ENCODE results near the gene DHDDS. TPM values are rescaled to one million over a fixed set of nuclear protein-coding genes. Genes with fewer than 3 reads are reported as not detected.

DHDDS gene
- total RNA-seq, 1 donor from 2014 or later: 56.2 TPM

DNA sequence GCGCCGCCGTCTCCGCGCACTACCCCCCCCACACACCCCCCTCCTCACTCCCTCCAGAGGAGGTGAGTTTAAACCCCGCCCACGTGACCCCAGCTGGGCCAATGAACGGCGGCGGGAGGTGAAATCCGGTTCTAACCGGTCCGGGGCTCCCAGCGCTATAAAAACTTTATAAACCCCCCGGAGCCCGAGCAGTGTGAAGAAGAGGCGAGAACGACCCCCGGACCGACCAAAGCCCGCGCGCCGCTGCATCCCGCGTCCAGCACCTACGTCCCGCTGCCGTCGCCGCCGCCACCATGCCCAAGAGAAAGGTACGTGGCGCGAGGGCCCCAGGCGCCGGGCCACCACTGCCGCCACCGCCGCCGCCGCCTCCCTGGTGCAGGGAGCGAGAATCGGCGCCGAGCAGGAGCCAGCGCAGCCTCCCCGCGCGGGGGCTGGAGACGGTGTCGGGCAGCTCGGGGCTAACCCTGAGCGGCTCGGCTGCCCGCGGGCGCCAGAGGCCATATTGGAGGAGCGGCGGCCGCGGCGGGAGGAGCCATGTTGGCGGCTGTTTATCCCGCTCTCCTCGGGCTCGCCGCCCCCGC, 40.3 kb downstream of the DHDDS start, which contains the start of gene HMGN2:
Gene HMGN2, plus strand, starts transcription at position 121 of the 581 bp plus-strand sequence. Its CDS starts 173 bp downstream, at position 294.
- DNase-seq (ENCODE audit: low spot score): peak; percentile 86
- H3K4me3 Mint-ChIP-seq (ENCODE audit: low read depth): peak within 1 kb of the TSS; percentile 91
- intact Hi-C loops (cut with micrococcal nuclease): loop anchor here (1.0 to 5.0 kb wide), 5 partner anchors 28 to 225 kb away; partner anchors contain the start of gene ARID1A
- H3K27me3 Mint-ChIP-seq (ENCODE audit: low read depth): no peaks in the 10 kb centered on the region
- H3K9me3 Mint-ChIP-seq: no peaks in the 10 kb centered on the region
- H3K36me3 Mint-ChIP-seq (ENCODE audit: low read depth): peaks cover 66% of the 10 kb centered on the region
- H3K4me1 Mint-ChIP-seq (ENCODE audit: low read depth): peaks cover 47% of the 10 kb centered on the region
- peak within 1 kb of the TSS; percentile 98 for H3K27ac Mint-ChIP-seq

DNA sequence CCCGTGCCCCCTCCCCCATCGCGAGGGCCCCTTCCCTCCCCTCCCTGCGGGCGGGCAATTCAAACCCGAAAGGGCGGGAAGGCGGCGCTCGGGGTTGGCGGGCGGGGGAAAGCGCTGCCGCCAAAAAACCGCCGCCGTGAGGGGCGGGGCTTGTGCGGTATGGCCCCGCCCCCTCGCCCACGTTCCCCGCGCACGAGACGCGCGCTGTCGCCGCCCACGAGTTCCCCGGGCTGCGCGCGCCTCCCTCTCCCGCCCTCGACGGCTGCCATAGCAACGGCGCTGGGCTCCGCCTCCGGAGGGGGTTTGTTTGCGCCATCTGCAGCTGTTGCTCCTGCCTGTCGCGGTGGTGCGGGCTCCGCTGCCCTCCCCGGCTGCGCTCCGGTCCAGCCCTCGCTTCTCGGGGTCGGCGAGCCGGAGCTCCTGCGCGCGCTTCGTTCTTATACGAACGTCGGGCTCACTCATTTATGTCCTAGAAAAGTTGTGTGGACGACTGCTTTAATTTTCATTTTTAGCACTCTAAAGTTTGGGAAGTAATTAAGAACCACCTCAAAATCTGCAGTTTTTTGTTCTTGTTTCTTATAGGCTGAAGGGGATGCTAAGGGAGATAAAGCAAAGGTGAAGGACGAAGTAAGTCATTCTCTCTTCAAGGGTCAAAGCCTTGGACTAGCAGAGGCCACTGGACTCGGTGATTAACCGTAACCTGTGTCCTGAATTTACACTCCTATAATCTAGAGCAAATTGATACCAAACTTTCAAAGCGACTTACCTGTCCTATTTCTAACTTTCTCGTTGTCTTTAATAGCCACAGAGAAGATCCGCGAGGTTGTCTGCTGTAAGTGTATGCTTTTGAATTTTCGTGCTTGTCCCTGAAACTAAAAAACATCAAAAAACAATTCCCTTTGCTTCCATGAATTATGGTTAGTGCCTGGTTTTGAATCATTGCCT, 41.1 kb downstream of the DHDDS start:
- H3K27ac Mint-ChIP-seq: peak overlapping the region; percentile 42
- no peaks in the 10 kb centered on the region for H3K27me3 Mint-ChIP-seq (ENCODE audit: low read depth)
- peak overlapping the region; percentile 90 for H3K4me3 Mint-ChIP-seq (ENCODE audit: low read depth)
- H3K36me3 Mint-ChIP-seq (ENCODE audit: low read depth): peaks cover 64% of the 10 kb centered on the region
- no peaks in the 10 kb centered on the region for H3K9me3 Mint-ChIP-seq
- intact Hi-C loops (cut with micrococcal nuclease): loop anchor here (1.0 to 5.0 kb wide), 6 partner anchors 27 to 224 kb away; partner anchors contain the start of genes ARID1A and DHDDS
- peaks cover 47% of the 10 kb centered on the region for H3K4me1 Mint-ChIP-seq (ENCODE audit: low read depth)
- peak; percentile 92 for DNase-seq (ENCODE audit: low spot score)

DNA sequence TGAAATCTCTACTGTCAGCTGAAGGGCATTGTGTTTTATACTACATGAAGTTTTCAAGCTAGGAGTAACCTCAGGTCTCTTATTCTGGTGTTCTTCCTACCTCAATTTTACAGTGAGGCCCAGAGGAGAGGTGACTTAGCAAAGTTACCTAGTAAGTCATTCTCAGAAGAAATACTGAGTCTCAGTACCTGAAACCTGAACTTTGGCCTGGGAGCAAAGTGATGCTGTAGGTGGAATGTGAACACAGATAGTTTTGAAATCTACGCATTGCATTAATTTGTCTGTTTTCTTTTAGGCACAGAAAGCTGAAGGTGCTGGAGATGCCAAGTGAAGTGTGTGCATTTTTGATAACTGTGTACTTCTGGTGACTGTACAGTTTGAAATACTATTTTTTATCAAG, 42.7 kb downstream of the DHDDS start:
- Mint-ChIP-seq H3K4me1 (ENCODE audit: low read depth) (peaks cover 45% of the 10 kb centered on the region), H3K4me3 (ENCODE audit: low read depth) (peak overlapping the region; percentile 90), H3K9me3 (no peaks in the 10 kb centered on the region), H3K27ac (peak overlapping the region; percentile 17), H3K36me3 (ENCODE audit: low read depth) (peaks cover 60% of the 10 kb centered on the region), H3K27me3 (ENCODE audit: low read depth) (no peaks in the 10 kb centered on the region)
- intact Hi-C loops (cut with micrococcal nuclease): loop anchor here (5.0 kb wide), 2 partner anchors 198 to 222 kb away; partner anchors contain the start of gene ARID1A
- no peak for DNase-seq (ENCODE audit: low spot score)

DNA sequence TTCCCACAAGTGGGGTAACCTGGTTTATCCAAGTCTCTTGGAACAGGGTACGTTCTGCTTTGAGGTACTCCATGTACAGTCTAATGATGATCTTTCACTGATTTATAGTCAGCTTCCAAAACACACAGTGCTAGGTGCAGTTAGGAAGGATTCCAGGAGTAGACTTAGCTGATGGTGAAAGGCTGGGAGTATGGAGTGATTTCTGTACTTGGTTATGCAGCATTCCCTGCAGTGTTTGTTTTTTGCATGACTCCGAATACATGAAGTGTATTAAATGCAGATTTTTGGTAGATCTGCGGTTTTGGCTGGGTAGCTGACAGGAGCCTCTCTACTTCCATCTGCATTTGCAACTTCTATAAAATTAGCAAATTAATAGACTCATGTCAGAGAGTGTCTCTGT, 43.9 kb downstream of the DHDDS start:
- peak overlapping the region; percentile 26 for H3K4me3 Mint-ChIP-seq (ENCODE audit: low read depth)
- H3K27ac Mint-ChIP-seq: peak overlapping the region; percentile 22
- H3K36me3 Mint-ChIP-seq (ENCODE audit: low read depth): peaks cover 56% of the 10 kb centered on the region
- intact Hi-C loops (cut with micrococcal nuclease): no loop called here
- no peaks in the 10 kb centered on the region for H3K27me3 Mint-ChIP-seq (ENCODE audit: low read depth)
- no peaks in the 10 kb centered on the region for H3K9me3 Mint-ChIP-seq
- H3K4me1 Mint-ChIP-seq (ENCODE audit: low read depth): peaks cover 33% of the 10 kb centered on the region
- no peak for DNase-seq (ENCODE audit: low spot score)

DNA sequence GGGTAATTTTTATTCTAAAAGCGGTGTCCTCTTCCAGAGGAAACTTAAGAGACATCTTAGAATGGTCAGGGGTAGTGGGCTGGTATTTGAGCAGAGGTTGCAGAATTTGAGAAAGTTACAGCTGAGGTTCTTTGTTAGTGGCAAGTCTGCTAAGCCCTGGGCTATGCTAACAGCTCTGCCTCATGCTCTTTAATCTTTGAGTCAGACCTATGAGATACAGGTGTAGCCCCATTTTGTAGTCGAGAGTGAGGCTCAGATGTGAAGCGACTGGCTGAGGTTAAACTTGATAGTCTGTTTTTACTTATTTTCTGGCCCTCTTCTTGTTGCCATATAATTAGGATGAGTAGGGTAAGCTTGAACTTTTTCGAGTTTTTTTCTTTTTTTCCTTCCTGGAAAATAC, 44.8 kb downstream of the DHDDS start:
- Mint-ChIP-seq H3K9me3 (no peaks in the 10 kb centered on the region), H3K27ac (no peak overlapping the region), H3K4me3 (ENCODE audit: low read depth) (no peak overlapping the region), H3K36me3 (ENCODE audit: low read depth) (peaks cover 58% of the 10 kb centered on the region), H3K4me1 (ENCODE audit: low read depth) (peaks cover 27% of the 10 kb centered on the region), H3K27me3 (ENCODE audit: low read depth) (no peaks in the 10 kb centered on the region)
- intact Hi-C loops (cut with micrococcal nuclease): no loop called here
- DNase-seq (ENCODE audit: low spot score): no peak

DNA sequence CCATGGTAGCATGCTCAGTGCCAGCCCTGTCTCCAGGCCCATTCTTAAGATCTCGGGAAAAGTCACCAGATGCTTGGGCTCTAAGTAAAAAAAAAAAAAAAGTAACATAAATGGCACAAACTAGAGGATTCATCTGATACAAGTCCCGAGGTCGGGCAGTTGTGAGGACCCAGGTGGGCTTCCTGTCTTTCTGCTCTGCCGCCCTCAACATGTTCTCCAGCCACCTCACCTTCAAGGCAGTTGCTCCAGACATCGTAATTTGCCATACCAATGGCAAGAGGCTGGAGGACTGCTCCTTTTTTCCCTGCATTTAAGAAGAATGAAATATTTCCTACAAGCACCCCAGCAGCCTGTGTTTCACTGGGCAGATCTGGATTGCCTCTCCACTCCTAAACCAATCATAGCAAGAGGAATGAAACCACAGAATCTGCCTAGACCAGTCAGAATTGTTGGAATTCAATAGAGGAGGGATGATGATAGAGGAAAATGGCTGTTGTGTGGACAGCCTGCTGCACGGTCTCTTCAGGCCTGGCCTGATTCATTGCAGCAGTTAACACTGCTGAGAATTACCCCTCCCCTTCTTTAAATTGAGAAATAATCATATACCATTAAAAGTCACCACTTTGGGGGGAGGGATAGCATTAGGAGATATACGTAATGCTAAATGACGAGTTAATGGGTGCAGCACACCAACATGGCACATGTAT, 45.5 kb downstream of the DHDDS start:
- H3K36me3 Mint-ChIP-seq (ENCODE audit: low read depth): peaks cover 61% of the 10 kb centered on the region

DNA sequence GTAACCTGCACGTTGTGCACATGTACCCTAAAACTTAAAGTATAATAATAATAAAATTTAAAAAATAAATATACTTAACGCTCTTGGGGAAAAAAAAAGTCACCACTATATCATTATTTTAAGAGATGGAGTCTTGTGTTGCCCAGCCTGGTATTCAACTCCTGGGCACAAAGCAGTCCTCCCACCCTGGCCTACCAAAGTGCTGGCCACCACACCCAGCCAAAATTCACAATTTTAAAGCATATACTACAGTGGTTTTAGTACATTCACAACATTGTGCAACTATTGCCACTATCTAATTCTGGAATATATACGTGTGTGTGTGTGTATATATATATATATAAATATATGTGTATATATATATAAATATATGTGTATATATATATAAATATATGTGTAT, 46.0 kb downstream of the DHDDS start:
- peaks cover 59% of the 10 kb centered on the region for H3K36me3 Mint-ChIP-seq (ENCODE audit: low read depth)
- intact Hi-C loops (cut with micrococcal nuclease): no loop called here
- H3K4me3 Mint-ChIP-seq (ENCODE audit: low read depth): no peak overlapping the region

More for the DNA sequence above, 45.5 kb downstream of the DHDDS start:
- H3K9me3 Mint-ChIP-seq: no peaks in the 10 kb centered on the region
- H3K4me3 Mint-ChIP-seq (ENCODE audit: low read depth): no peak overlapping the region
- intact Hi-C loops (cut with micrococcal nuclease): no loop called here
- H3K27ac Mint-ChIP-seq: peak overlapping the region; percentile 26
- H3K27me3 Mint-ChIP-seq (ENCODE audit: low read depth): no peaks in the 10 kb centered on the region
- DNase-seq (ENCODE audit: low spot score): no peak
- H3K4me1 Mint-ChIP-seq (ENCODE audit: low read depth): peaks cover 27% of the 10 kb centered on the region

DNA sequence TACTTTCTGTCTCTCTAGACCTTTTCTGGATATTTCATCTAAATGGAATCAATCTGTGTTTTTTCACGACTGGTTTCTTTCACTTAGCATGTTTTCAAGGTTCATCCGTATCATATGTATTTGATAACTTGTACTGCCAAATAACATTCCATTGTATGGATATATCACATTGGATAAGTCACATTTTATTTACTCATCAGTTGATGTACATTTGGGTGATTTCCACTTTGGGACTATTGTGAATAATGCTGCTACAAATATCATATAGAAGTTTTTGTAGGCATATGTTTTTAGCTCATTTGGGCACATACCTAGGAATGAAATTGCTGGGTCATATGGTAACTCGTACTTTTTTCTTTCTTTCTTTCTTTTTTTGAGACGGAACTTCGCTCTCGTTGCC, 46.9 kb downstream of the DHDDS start:
- peak overlapping the region; percentile 35 for H3K27ac Mint-ChIP-seq
- H3K9me3 Mint-ChIP-seq: no peaks in the 10 kb centered on the region
- H3K4me1 Mint-ChIP-seq (ENCODE audit: low read depth): peaks cover 24% of the 10 kb centered on the region
- H3K27me3 Mint-ChIP-seq (ENCODE audit: low read depth): no peaks in the 10 kb centered on the region
- peaks cover 51% of the 10 kb centered on the region for H3K36me3 Mint-ChIP-seq (ENCODE audit: low read depth)
- intact Hi-C loops (cut with micrococcal nuclease): no loop called here
- no peak overlapping the region for H3K4me3 Mint-ChIP-seq (ENCODE audit: low read depth)
- DNase-seq (ENCODE audit: low spot score): no peak

More for the DNA sequence above, 46.0 kb downstream of the DHDDS start:
- no peak for DNase-seq (ENCODE audit: low spot score)
- Mint-ChIP-seq H3K27ac (no peak overlapping the region), H3K27me3 (ENCODE audit: low read depth) (no peaks in the 10 kb centered on the region), H3K4me1 (ENCODE audit: low read depth) (peaks cover 31% of the 10 kb centered on the region), H3K9me3 (no peaks in the 10 kb centered on the region)

DNA sequence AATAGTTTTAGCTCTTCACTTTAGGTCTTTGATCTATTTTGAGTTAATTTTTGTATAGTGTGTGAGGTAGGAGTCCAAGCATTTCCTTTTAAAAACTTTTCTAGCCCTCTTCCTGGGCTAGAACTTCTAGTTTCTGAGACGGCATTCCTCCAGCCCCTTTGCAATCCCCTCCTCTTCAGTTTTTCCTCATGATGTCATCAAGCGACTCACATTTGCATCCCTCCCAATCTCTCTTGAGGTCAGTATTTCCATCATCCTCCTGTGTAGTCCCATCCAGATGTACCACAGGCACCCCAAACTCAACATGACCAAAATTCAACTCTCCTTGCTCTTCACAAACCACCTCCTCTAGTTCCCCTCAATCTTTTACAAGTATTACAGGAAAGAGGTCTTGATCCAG, 50.8 kb downstream of the DHDDS start:
- intact Hi-C loops (cut with micrococcal nuclease): no loop called here
- no peak for DNase-seq (ENCODE audit: low spot score)
- H3K4me3 Mint-ChIP-seq (ENCODE audit: low read depth): no peak overlapping the region
- H3K27ac Mint-ChIP-seq: no peak overlapping the region
- H3K4me1 Mint-ChIP-seq (ENCODE audit: low read depth): peaks cover 6% of the 10 kb centered on the region
- H3K36me3 Mint-ChIP-seq (ENCODE audit: low read depth): peaks cover 18% of the 10 kb centered on the region
- no peaks in the 10 kb centered on the region for H3K27me3 Mint-ChIP-seq (ENCODE audit: low read depth)
- no peaks in the 10 kb centered on the region for H3K9me3 Mint-ChIP-seq

DNA sequence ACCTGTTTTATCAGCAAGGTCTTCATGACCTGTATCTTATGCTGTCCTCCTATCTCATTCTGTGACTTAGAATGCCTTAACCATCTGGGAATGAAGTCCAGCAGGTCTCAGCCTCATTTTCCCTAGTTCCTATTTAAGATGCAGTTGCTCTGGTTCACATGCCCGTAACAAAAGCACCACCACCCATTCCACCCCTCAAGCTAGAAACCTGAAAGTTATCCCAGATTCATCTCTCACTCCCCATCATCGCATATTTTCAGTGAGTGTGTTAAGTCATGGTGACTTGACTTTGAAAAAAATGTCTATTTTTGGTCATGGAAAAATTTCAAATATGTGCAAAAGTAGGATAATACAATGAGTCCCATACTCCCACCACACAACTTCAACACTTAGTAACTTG, 51.9 kb downstream of the DHDDS start:
- H3K36me3 Mint-ChIP-seq (ENCODE audit: low read depth): peaks cover 10% of the 10 kb centered on the region
- intact Hi-C loops (cut with micrococcal nuclease): no loop called here
- H3K4me3 Mint-ChIP-seq (ENCODE audit: low read depth): no peak overlapping the region

DNA sequence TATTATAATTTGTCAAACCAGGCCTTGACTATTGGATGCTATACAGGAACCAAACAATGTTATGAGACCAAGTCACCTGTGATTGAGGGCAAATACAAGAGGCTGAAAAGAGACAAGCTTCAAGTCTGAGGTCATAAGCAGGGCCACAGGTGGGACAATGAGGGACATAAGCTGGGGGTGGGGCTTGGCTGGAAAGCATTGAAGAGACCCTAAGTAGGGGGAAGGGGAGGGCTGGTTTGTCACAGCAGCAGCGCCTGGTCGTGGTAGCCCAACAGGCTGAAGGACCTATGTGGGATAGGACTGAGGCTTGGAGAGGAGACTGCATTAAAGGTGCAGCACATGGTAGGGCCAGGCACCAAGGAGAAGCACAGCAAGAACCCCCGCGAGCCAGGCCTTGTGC, 58.0 kb downstream of the DHDDS start:
- H3K27me3 Mint-ChIP-seq (ENCODE audit: low read depth): no peaks in the 10 kb centered on the region
- H3K27ac Mint-ChIP-seq: no peak overlapping the region
- intact Hi-C loops (cut with micrococcal nuclease): no loop called here
- H3K4me3 Mint-ChIP-seq (ENCODE audit: low read depth): no peak overlapping the region
- H3K4me1 Mint-ChIP-seq (ENCODE audit: low read depth): peaks cover 4% of the 10 kb centered on the region
- DNase-seq (ENCODE audit: low spot score): no peak
- no peaks in the 10 kb centered on the region for H3K36me3 Mint-ChIP-seq (ENCODE audit: low read depth)
- no peaks in the 10 kb centered on the region for H3K9me3 Mint-ChIP-seq

More for the DNA sequence above, 51.9 kb downstream of the DHDDS start:
- no peak for DNase-seq (ENCODE audit: low spot score)
- peaks cover 6% of the 10 kb centered on the region for H3K4me1 Mint-ChIP-seq (ENCODE audit: low read depth)
- no peaks in the 10 kb centered on the region for H3K27me3 Mint-ChIP-seq (ENCODE audit: low read depth)
- no peak overlapping the region for H3K27ac Mint-ChIP-seq
- no peaks in the 10 kb centered on the region for H3K9me3 Mint-ChIP-seq

DNA sequence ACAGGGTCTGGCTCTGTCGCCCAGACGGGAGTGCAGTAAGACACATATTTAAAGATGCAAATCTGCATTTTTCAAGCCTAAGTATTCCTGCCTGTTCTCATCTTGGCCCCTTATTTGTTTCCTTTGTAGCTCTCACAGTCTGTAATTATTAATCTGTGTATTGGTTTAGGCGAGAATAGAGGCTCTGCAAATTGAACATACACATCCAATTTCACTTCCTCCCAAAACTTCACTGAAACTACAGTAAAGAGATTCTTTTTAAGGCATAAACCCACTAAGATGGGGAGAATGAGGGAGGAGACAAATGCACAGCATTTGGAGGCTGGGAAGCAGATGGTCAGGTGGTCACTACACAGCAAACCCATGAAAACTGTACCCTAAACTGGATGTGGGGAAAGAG, 61.1 kb downstream of the DHDDS start:
- H3K4me1 Mint-ChIP-seq (ENCODE audit: low read depth): peaks cover 8% of the 10 kb centered on the region
- H3K4me3 Mint-ChIP-seq (ENCODE audit: low read depth): no peak overlapping the region
- no peaks in the 10 kb centered on the region for H3K36me3 Mint-ChIP-seq (ENCODE audit: low read depth)
- no peaks in the 10 kb centered on the region for H3K27me3 Mint-ChIP-seq (ENCODE audit: low read depth)
- no peak overlapping the region for H3K27ac Mint-ChIP-seq
- H3K9me3 Mint-ChIP-seq: no peaks in the 10 kb centered on the region
- DNase-seq (ENCODE audit: low spot score): no peak
- intact Hi-C loops (cut with micrococcal nuclease): no loop called here
